K562 (cell line): ENCODE data around the gene PELI2. TPM values are rescaled to one million over a fixed set of nuclear protein-coding genes. Genes with fewer than 3 reads are reported as not detected.

Experiments
- ATAC-seq: fragments of 200-7000 bp; cut with Tn5 transposase; 3 replicates; pipeline ENCODE4 v1.9.1; 2020; ENCODE audit warnings: moderate library complexity
- BruUV-seq: library from RNA; stranded (reverse); fragments of 400-500 nt; replicated peaks from 2 replicates; lab custom pipeline; 2021; lab: Mats Ljungman, UMichigan
- CTCF ChIA-PET: fragments of 300-600 bp; formaldehyde crosslinking; extraction: SDS; loops from one replicate; lab custom pipeline; 2021; ENCODE audit warnings: low intra/inter-chr PET ratio; lab: Yijun Ruan, JAX
- POLR2A ChIA-PET: fragments of 300-600, 350-650 bp; sonication (Branson Sonifier 250); formaldehyde crosslinking; extraction: SDS; loops from one replicate; lab custom pipeline; 2021; ENCODE audit warnings: antibody characterized with exemption, inconsistent platforms; lab: Yijun Ruan, JAX
- DNase-seq, 4 experiments: peaks; one replicate each; pipeline versions ENCODE4 v3.0.0 to v3.0.0-alpha.2; 2011 to 2018; ENCODE audit warnings: low spot score in 3 of 4, mixed read lengths in 3 of 4; ENCODE audit errors: extremely low read depth in 1 of 4
- FAIRE-seq: peaks from 2 replicates; lab custom pipeline; 2011; peaks lifted over from hg19 to GRCh38; lab: Jason Lieb, UNC
- H2AFZ ChIP-seq: 2 replicates; pipeline ENCODE4 v1.6.0; 2011; ENCODE audit warnings: low read depth, low read length, control low read depth, inconsistent platforms
- H3K27ac ChIP-seq: fragments of 200-600 bp; 3 replicates; pipeline ENCODE4 v1.8.0; 2011; ENCODE audit warnings: low read depth, mild to moderate bottlenecking, control low read depth, inconsistent platforms, low read length, moderate library complexity, mixed read lengths; ENCODE audit errors: extremely low read depth
- H3K27me3 ChIP-seq, 2 experiments: fragments of 300-600 bp in 1 of 2; 2 replicates in 1 of 2; 3 replicates in 1 of 2; pipeline versions ENCODE4 v1.6.0 to v1.8.0; 2011; ENCODE audit warnings: inconsistent platforms in 2 of 2, low read length in 2 of 2, mild to moderate bottlenecking in 1 of 2, mixed read lengths in 1 of 2, moderate library complexity in 1 of 2; ENCODE audit not compliant: control insufficient read depth in 2 of 2, insufficient read depth in 2 of 2
- H3K36me3 ChIP-seq: fragments of 300-600 bp; 3 replicates; pipeline ENCODE4 v1.8.0; 2011; ENCODE audit warnings: mild to moderate bottlenecking, low read length, inconsistent platforms; ENCODE audit not compliant: control insufficient read depth, insufficient read depth
- H3K4me1 ChIP-seq, 2 experiments: fragments of 200-600 bp in 1 of 2; replicated peaks in 1 of 2; 2 replicates in 1 of 2; 3 replicates in 1 of 2; pipeline versions ENCODE4 v1.5.1 to v1.8.0; 2011; ENCODE audit warnings: inconsistent platforms in 2 of 2, low read length in 2 of 2, mild to moderate bottlenecking in 1 of 2, mixed read lengths in 1 of 2, moderate library complexity in 1 of 2; ENCODE audit not compliant: control insufficient read depth in 2 of 2, insufficient read depth in 2 of 2
- H3K4me2 ChIP-seq: 2 replicates; pipeline ENCODE4 v1.6.1; 2011; ENCODE audit warnings: low read length, control low read depth, inconsistent platforms, mixed read lengths; ENCODE audit not compliant: insufficient read depth
- H3K4me3 ChIP-seq: fragments of 200-600 bp; sonication (generic), shearing (Covaris generic); 2 replicates; pipeline ENCODE4 v1.5.1; 2016; ENCODE audit warnings: control low read depth, inconsistent platforms
- H3K79me2 ChIP-seq: fragments of 200-600 bp; 3 replicates; pipeline ENCODE4 v1.8.0; 2011; ENCODE audit warnings: low read length, inconsistent platforms; ENCODE audit not compliant: control insufficient read depth, insufficient read depth
- H3K9ac ChIP-seq, 2 experiments: 2 replicates each; pipeline versions ENCODE4 v1.6.0 to v1.6.1; 2011; ENCODE audit warnings: low read depth in 2 of 2, low read length in 2 of 2, control low read depth in 1 of 2, inconsistent platforms in 1 of 2, mild to moderate bottlenecking in 1 of 2, mixed read lengths in 1 of 2; ENCODE audit not compliant: insufficient read depth in 1 of 2
- H3K9me1 ChIP-seq: one replicate; pipeline ENCODE4 v1.6.0; 2011; ENCODE audit warnings: inconsistent platforms, mild to moderate bottlenecking, low read length, moderate library complexity; ENCODE audit not compliant: control insufficient read depth, insufficient read depth
- H3K9me3 ChIP-seq: replicated peaks from 2 replicates; pipeline ENCODE4 v1.5.1; 2011; ENCODE audit warnings: low read depth, low read length, inconsistent platforms; ENCODE audit not compliant: control insufficient read depth, insufficient read depth
- H4K20me1 ChIP-seq: replicated peaks from 2 replicates; pipeline ENCODE4 v1.6.1; 2011; ENCODE audit warnings: low read length, inconsistent platforms, mixed read lengths; ENCODE audit not compliant: control insufficient read depth, insufficient read depth
- DACH1 ChIP-seq: fragments of 450-650 bp; IDR thresholded peaks from 2 replicates; pipeline ENCODE4 v1.6.1; 2018; ENCODE audit not compliant: partially characterized antibody
- HCFC1 ChIP-seq: IDR thresholded peaks from 2 replicates; pipeline ENCODE4 v1.6.1; 2012; ENCODE audit warnings: low read depth, low read length, improper control_type of control experiment
- OTX1 ChIP-seq: fragments of 450-650 bp; formaldehyde crosslinking; IDR thresholded peaks from 2 replicates; pipeline ENCODE4 v1.4.0; 2022; ENCODE audit warnings: mild to moderate bottlenecking
- THAP12 ChIP-seq: fragments of 250-450 bp; sonication (Bioruptor Pico); IDR thresholded peaks from 2 replicates; pipeline ENCODE4 v1.9.0; 2021; ENCODE audit warnings: mild to moderate bottlenecking, inconsistent platforms
- ZNF133 ChIP-seq: fragments of 250-450 bp; sonication (Bioruptor Pico); IDR thresholded peaks from 2 replicates; pipeline ENCODE4 v1.4.0; 2020; ENCODE audit warnings: mild to moderate bottlenecking
- ZNF764 ChIP-seq: fragments of 250-450 bp; sonication (Bioruptor Pico); IDR thresholded peaks from 2 replicates; pipeline ENCODE4 v1.4.0; 2020; ENCODE audit warnings: low read depth, mild to moderate bottlenecking, moderate library complexity
- WGBS: fragments of 100-300 bp; shearing (Covaris generic); methylation state at CpG from one replicate; pipeline ENCODE4 v1.1.6; 2016; ENCODE audit warnings: low coverage, mixed read lengths; ENCODE audit not compliant: insufficient coverage; ENCODE audit errors: missing lambda C conversion rate; 5-methylcytosine and 5-hydroxymethylcytosine counted together
- in situ Hi-C: fragments of 300-500 bp; cut with MboI; formaldehyde crosslinking; loops from 4 replicates; pipeline ENCODE4 v1.15.0; 2018; ENCODE audit warnings: inconsistent platforms, mixed read lengths
- intact Hi-C: fragments of 100-400 bp; cut with micrococcal nuclease; formaldehyde crosslinking; loops from 2 replicates; pipeline ENCODE4 v1.14.2; 2022
- polyA plus RNA-seq, 8 experiments: library from polyadenylated mRNA; depleted of rRNA in 4 of 8; stranded (reverse) in 5 of 8; unstranded in 3 of 8; fragments of >200 nt; fragmentation: Nextera tagmentation in 2 of 8; fragmentation: Illumina TruSeq in 1 of 8; extraction: Ambion mirVana in 2 of 8; extraction: Trizol in 1 of 8; gene quantifications; 2 replicates each; pipeline versions ENCODE4 v1.2.1 to v1.2.3, GENCODE V29; 2011 to 2014; ENCODE audit warnings: inconsistent platforms in 1 of 8, missing spikeins in 1 of 8
- total RNA-seq, 7 experiments: library from RNA; depleted of rRNA in 6 of 7; stranded (reverse); fragments of >200 nt in 6 of 7; fragmentation: Illumina TruSeq in 2 of 7; extraction: Trizol in 2 of 7; gene quantifications; 2 replicates each; pipeline versions ENCODE4 v1.2.1 to v1.2.3, GENCODE V29; 2011 to 2021; ENCODE audit warnings: low replicate concordance in 1 of 7

PELI2 gene
- total and polyA plus RNA-seq, 9 of the 15 experiments (the other 6 are each of a cell fraction or from before 2014, with no cell fraction given) = 0.20 to 1.5 (median 0.44) TPM

GRCh38 chr14:56289155-56289554 lies 170.9 kb downstream of the PELI2 start:
- Histone ChIP-seq H3K4me3 (no peak overlapping the region), H3K27me3 (peaks cover 0 to 17% of the 10 kb centered on the region in 2 experiments; a peak in 1 of 5 replicates), H3K9me3 (no peaks in the 10 kb centered on the region), H3K4me1 (no peaks in the 10 kb centered on the region; a peak in 1 of 5 replicates), H2AFZ (no peak overlapping the region), H3K9me1 (no peaks in the 10 kb centered on the region), H3K9ac (no peak overlapping the region), H3K4me2 (no peak overlapping the region), H3K36me3 (no peaks in the 10 kb centered on the region), H3K79me2 (no peaks in the 10 kb centered on the region), H4K20me1 (no peaks in the 10 kb centered on the region), H3K27ac (no peak overlapping the region)
- ATAC-seq (no peak), FAIRE-seq (no peak), DNase-seq (no peak)
- ChIA-PET POLR2A (no interaction called here), CTCF (interaction anchor here (0.6 kb wide), 1 partner anchor 135 kb away, joined by 3 read pairs; no protein-coding TSS in a partner anchor)
- TF ChIP-seq OTX1 (CRISPR knock-in tag) = no peak
- TF ChIP-seq HCFC1 = no peak
- WGBS = 0% methylated on average over 2 of the region's 2 CpGs
- in situ Hi-C loops = no loop called here
- intact Hi-C loops = no loop called here
- BruUV-seq = no TSS peak

- FAIRE-seq = no peak
- Histone ChIP-seq H3K9me3 (no peaks in the 10 kb centered on the region), H3K79me2 (no peaks in the 10 kb centered on the region), H3K9me1 (no peaks in the 10 kb centered on the region), H3K4me3 (no peak overlapping the region), H3K4me1 (no peaks in the 10 kb centered on the region), H3K27me3 (peaks cover 0 to 19% of the 10 kb centered on the region in 2 experiments; a peak in 1 of 5 replicates), H3K27ac (no peak overlapping the region), H3K9ac (no peak overlapping the region), H4K20me1 (no peaks in the 10 kb centered on the region), H3K36me3 (no peaks in the 10 kb centered on the region), H2AFZ (no peak overlapping the region), H3K4me2 (no peak overlapping the region)
- POLR2A ChIA-PET = no interaction called here
- BruUV-seq = no TSS peak
- CTCF ChIA-PET = no interaction called here
- ATAC-seq = no peak
- in situ Hi-C loops = no loop called here
- DNase-seq = no peak
- TF ChIP-seq ZNF133 (no peak), THAP12 (CRISPR knock-in tag) (no peak), ZNF764 (CRISPR knock-in tag) (no peak), DACH1 (no peak)
- WGBS = 12% methylated on average over 9 of the region's 14 CpGs
- intact Hi-C loops = no loop called here
Observed at GRCh38 chr14:56290195-56290594, 172.0 kb downstream of the PELI2 start.
